NCI-H146 (cell line): Measurements from ENCODE around the gene NTN1.
"Not testable (repeated sequence)": the region's sequence is repeated elsewhere in the genome, so short reads cannot be mapped to it uniquely, and the experiment has no call there.

Experiments used
- DNase-seq: peaks from one replicate; lab custom pipeline; 2025; lab: John Stamatoyannopoulos, UW

The NTN1 gene

GRCh38 chr17:9249245-9249953 is 228.1 kb downstream of the NTN1 start:
- DNase-seq, result no peak

GRCh38 chr17:9251273-9251672 is 230.0 kb downstream of the NTN1 start:
- no peak for DNase-seq

- DNase-seq, result no peak
These were observed 232.0 kb downstream of the NTN1 start for GRCh38 chr17:9253308-9253707.

GRCh38 chr17:9254841-9255240 is 233.5 kb downstream of the NTN1 start:
- no peak for DNase-seq

- no peak for DNase-seq
These were observed 234.5 kb downstream of the NTN1 start for GRCh38 chr17:9255833-9256232.

GRCh38 chr17:9256361-9256750 is 235.0 kb downstream of the NTN1 start:
- no peak for DNase-seq

GRCh38 chr17:9256751-9257629 is 235.7 kb downstream of the NTN1 start:
- no peak for DNase-seq

- DNase-seq, result not testable (repeated sequence)
These were observed 236.3 kb downstream of the NTN1 start for GRCh38 chr17:9257630-9257965.

GRCh38 chr17:9258115-9259015 is 237.1 kb downstream of the NTN1 start:
- DNase-seq, result peak; percentile 66

- peak; percentile 40 for DNase-seq
These were observed 238.1 kb downstream of the NTN1 start for GRCh38 chr17:9259419-9259818.

GRCh38 chr17:9261081-9262012 is 240.0 kb downstream of the NTN1 start:
- no peak for DNase-seq

GRCh38 chr17:9266031-9266680 is 244.8 kb downstream of the NTN1 start:
- DNase-seq, result no peak

- no peak for DNase-seq
These were observed 245.4 kb downstream of the NTN1 start for GRCh38 chr17:9266697-9267117.

GRCh38 chr17:9268546-9268945 is 247.2 kb downstream of the NTN1 start:
- DNase-seq, result no peak

GRCh38 chr17:9269350-9270035 is 248.2 kb downstream of the NTN1 start:
- DNase-seq, result no peak

GRCh38 chr17:9270921-9271320 is 249.6 kb downstream of the NTN1 start:
- no peak for DNase-seq

GRCh38 chr17:9271989-9272388 is 250.7 kb downstream of the NTN1 start:
- no peak for DNase-seq

- DNase-seq, result no peak
These were observed 251.3 kb downstream of the NTN1 start for GRCh38 chr17:9272501-9273200.
